Gastroesophageal sphincter (tissue), 4 donors: ENCODE results near the gene AXDND1. TPM values are rescaled to one million over a fixed set of nuclear protein-coding genes. Genes with fewer than 3 reads are reported as not detected.

Experiments used
- ATAC-seq: fragments of 150-250 bp; one replicate; pipeline ENCODE4 v1.9.1; 2016; ENCODE audit warnings: mild to moderate bottlenecking, moderate library complexity
- H3K27ac ChIP-seq, 4 donors: fragments of 200-600 bp; sonication (generic) in 3 of 4; 1 replicate in 3 of 4; 2 replicates in 1 of 4; pipeline ENCODE4 v1.5.1; 2016 to 2019
- H3K27me3 ChIP-seq: fragments of 200-600 bp; sonication (generic); one replicate; pipeline ENCODE4 v1.5.1; 2019
- H3K36me3 ChIP-seq, 2 donors: fragments of 200-600 bp; sonication (generic); one replicate each; pipeline ENCODE4 v1.5.1; 2019; ENCODE audit warnings: control low read depth in 1 of 2
- H3K4me1 ChIP-seq, 3 donors: fragments of 200-600 bp; sonication (generic); 1 replicate in 2 of 3; 2 replicates in 1 of 3; pipeline ENCODE4 v1.5.1; 2016 to 2019; ENCODE audit warnings: control low read depth in 2 of 3
- H3K4me3 ChIP-seq, 2 donors: fragments of 200-600 bp; sonication (generic); one replicate each; pipeline ENCODE4 v1.5.1; 2019; ENCODE audit warnings: mild to moderate bottlenecking in 1 of 2, moderate library complexity in 1 of 2
- H3K9me3 ChIP-seq, 3 donors: fragments of 200-600 bp; sonication (generic); one replicate each; pipeline ENCODE4 v1.5.1; 2017 to 2019; ENCODE audit warnings: control low read depth in 2 of 3
- EP300 ChIP-seq: sonication (generic); formaldehyde crosslinking; IDR thresholded peaks from one replicate; pipeline ENCODE4 v1.6.1; 2017; ENCODE audit warnings: antibody characterized with exemption, mild to moderate bottlenecking
- POLR2A ChIP-seq, 2 donors: fragments of 450-650 bp; IDR thresholded peaks; one replicate each; pipeline ENCODE4 v1.6.1; 2017; ENCODE audit warnings: antibody characterized with exemption in 2 of 2, mild to moderate bottlenecking in 2 of 2, moderate library complexity in 1 of 2
- POLR2AphosphoS5 ChIP-seq: sonication (generic); formaldehyde crosslinking; IDR thresholded peaks from one replicate; pipeline ENCODE4 v1.6.1; 2017; ENCODE audit warnings: antibody characterized with exemption
- WGBS, 2 donors: methylation state at CpG; one replicate each; pipeline ENCODE4 v1.1.5; 2018; ENCODE audit warnings: low coverage in 1 of 2; 5-methylcytosine and 5-hydroxymethylcytosine counted together
- total RNA-seq, 4 donors: library from RNA; depleted of rRNA; stranded (reverse); fragments of >200 nt; gene quantifications; one replicate each; pipeline ENCODE4 v1.1.0, GENCODE V29; 2016
- TF ChIP-seq, protein P1 (sequence below), 4 experiments: fragments of 200-600 bp in 2 of 4; fragments of 450-650 bp in 2 of 4; sonication (generic) in 1 of 4; IDR thresholded peaks; one replicate each; pipeline ENCODE4 v1.5.1; 2017 to 2019; ENCODE audit warnings: antibody characterized with exemption in 4 of 4, mild to moderate bottlenecking in 2 of 4, moderate library complexity in 2 of 4

Gene AXDND1
- total RNA-seq, 4 donors from 2014 or later, result 0.13 to 1.2 TPM; not detected in 2

DNA sequence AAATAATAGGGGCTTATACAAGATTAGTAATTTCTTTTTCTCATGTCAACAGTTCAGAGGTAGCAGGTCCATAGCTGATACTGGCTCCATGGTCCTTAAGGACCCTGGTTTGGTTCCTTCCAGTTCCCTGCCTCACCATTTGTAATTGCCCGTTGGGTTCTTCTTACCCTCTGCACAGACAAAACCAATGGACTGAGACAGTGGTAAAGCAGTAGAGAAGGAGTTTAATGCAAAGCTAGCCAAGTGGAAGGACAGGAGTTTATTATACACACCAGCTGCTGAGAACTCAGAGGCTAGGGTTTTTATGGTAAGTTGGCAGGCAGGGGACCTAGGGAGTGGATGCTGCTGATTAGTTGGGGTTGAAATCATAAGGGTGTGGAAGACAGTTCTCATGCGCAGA, 35.9 kb upstream of the AXDND1 start:
- WGBS, 2 donors, result 60 to 88% methylated on average over 1 to 2 of the region's 2 CpGs
- Histone ChIP-seq H3K27ac (no peak overlapping the region), H3K4me1 (no peaks in the 10 kb centered on the region), H3K36me3 (peaks cover 0 to 8% of the 10 kb centered on the region in 2 donors), H3K9me3 (no peaks in the 10 kb centered on the region), H3K4me3 (no peak overlapping the region), H3K27me3 (no peaks in the 10 kb centered on the region)
- TF ChIP-seq, protein P1, sequence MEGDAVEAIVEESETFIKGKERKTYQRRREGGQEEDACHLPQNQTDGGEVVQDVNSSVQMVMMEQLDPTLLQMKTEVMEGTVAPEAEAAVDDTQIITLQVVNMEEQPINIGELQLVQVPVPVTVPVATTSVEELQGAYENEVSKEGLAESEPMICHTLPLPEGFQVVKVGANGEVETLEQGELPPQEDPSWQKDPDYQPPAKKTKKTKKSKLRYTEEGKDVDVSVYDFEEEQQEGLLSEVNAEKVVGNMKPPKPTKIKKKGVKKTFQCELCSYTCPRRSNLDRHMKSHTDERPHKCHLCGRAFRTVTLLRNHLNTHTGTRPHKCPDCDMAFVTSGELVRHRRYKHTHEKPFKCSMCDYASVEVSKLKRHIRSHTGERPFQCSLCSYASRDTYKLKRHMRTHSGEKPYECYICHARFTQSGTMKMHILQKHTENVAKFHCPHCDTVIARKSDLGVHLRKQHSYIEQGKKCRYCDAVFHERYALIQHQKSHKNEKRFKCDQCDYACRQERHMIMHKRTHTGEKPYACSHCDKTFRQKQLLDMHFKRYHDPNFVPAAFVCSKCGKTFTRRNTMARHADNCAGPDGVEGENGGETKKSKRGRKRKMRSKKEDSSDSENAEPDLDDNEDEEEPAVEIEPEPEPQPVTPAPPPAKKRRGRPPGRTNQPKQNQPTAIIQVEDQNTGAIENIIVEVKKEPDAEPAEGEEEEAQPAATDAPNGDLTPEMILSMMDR (IDR thresholded peaks at IDR 0.05), result no peak
- TF ChIP-seq EP300 (no peak), POLR2AphosphoS5 (no peak), POLR2A (IDR thresholded peaks at IDR 0.05) (no peak)
- ATAC-seq, result no peak

DNA sequence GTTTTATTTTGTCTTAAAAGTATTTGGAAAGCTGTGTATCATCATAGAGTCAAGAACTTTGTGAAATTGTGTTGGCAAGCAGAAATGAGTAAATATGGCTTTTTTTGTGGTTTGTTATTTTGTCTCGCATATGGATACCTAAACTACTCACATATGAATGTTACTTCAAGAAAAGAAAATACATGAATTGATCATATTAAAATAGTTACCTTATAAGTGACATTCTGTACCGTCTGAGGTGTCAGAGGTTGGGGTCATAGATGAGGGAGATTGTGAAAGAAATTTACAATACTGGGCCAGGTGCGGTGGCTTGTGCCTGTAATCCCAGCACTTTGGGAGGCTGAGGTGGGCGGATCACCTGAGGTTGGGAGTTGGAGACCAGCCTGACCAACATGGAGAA, 31.3 kb upstream of the AXDND1 start:
- H3K27me3 ChIP-seq, result no peaks in the 10 kb centered on the region
- no peaks in the 10 kb centered on the region for H3K9me3 ChIP-seq
- H3K4me3 ChIP-seq, result no peak overlapping the region
- TF ChIP-seq POLR2AphosphoS5, result no peak
- no peak for TF ChIP-seq POLR2A (IDR thresholded peaks at IDR 0.05)
- no peak for TF ChIP-seq EP300
- TF ChIP-seq, protein P1 (IDR thresholded peaks at IDR 0.05), result no peak
- no peaks in the 10 kb centered on the region for H3K4me1 ChIP-seq
- peaks cover 0 to 29% of the 10 kb centered on the region in 2 donors for H3K36me3 ChIP-seq
- WGBS, 2 donors, result 87 to 94% methylated on average over 4 of the region's 4 CpGs
- H3K27ac ChIP-seq, result no peak overlapping the region
- ATAC-seq, result no peak

DNA sequence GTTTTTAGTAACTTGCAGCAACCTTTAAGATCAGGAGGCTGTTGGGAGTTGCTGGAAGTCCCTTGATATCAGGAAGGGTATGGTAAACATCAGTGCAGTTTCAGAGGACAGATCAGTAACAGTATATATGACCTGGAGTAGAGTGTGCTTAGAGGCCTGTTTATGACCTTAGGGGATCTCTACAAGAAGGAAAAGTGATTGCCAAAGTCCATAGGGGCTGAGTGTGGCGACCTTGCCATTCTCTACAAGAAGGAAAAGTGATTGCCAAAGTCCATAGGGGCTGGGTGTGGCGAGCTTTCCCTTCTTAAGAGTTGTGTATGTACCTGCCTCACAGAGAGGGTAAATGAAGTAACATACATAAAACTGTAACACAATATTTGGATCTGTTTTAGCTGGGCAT, 28.5 kb upstream of the AXDND1 start:
- Histone ChIP-seq H3K27me3 (no peaks in the 10 kb centered on the region), H3K27ac (no peak overlapping the region), H3K36me3 (peaks cover 0 to 56% of the 10 kb centered on the region in 2 donors), H3K4me1 (no peaks in the 10 kb centered on the region), H3K4me3 (no peak overlapping the region), H3K9me3 (no peaks in the 10 kb centered on the region)
- no peak for ATAC-seq
- TF ChIP-seq, protein P1 (IDR thresholded peaks at IDR 0.05), result no peak
- TF ChIP-seq EP300 (no peak), POLR2A (IDR thresholded peaks at IDR 0.05) (no peak), POLR2AphosphoS5 (no peak)
- 89 to 95% methylated on average over 2 of the region's 2 CpGs for WGBS, 2 donors

DNA sequence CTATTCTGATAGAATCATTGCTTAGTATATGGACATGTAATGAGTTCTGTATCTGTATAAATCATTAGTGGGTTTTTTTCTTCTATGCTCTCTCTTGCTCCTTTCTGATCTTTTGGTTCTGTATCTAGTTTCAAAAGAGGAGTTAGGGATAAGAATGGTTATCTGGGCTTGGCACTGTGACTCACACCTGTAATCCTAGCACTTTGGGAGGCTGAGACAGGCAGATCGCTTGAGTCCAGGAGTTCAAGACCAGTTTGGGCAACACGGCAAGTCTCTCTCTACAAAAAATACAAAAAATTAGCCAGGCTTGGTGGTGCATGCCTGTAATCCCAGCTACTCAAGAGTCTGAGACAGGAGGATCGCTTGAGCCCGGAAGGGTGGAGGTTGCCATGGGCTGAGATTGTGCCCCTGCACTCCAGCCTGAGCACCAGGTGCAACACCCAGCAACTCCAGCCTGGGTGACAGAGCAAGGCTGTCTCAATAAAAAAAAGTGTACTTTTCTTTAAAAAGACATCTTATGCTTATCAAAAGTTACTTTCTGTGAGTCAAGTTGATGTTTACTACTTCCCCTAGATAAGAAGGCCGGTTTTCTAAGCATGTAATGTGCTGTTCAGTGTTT, 27.7 kb upstream of the AXDND1 start:
- H3K27me3 ChIP-seq, result no peaks in the 10 kb centered on the region
- 68 to 85% methylated on average over 4 of the region's 5 CpGs for WGBS, 2 donors
- H3K27ac ChIP-seq, result no peak overlapping the region
- H3K4me3 ChIP-seq, result no peak overlapping the region
- peaks cover 4 to 63% of the 10 kb centered on the region in 2 donors for H3K36me3 ChIP-seq
- TF ChIP-seq, protein P1 (IDR thresholded peaks at IDR 0.05), result no peak
- TF ChIP-seq EP300 (no peak), POLR2AphosphoS5 (no peak), POLR2A (IDR thresholded peaks at IDR 0.05) (no peak)
- no peaks in the 10 kb centered on the region for H3K4me1 ChIP-seq
- no peak for ATAC-seq
- H3K9me3 ChIP-seq, result no peaks in the 10 kb centered on the region

DNA sequence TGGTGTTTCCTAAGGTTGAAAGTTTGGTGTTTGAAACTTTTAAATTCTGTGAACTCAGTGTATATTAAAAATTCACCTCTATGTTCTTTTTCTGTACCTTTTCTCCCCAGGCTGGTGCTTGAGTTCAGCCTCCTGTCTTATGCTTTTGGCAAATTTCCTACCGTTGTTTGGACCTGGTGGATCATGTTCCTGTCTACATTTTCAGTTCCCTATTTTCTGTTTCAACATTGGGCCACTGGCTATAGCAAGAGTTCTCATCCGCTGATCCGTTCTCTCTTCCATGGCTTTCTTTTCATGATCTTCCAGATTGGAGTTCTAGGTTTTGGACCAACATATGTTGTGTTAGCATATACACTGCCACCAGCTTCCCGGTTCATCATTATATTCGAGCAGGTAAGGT, 24.9 kb upstream of the AXDND1 start:
- H3K9me3 ChIP-seq, result no peaks in the 10 kb centered on the region
- no peak overlapping the region for H3K4me3 ChIP-seq
- no peak for ATAC-seq
- H3K36me3 ChIP-seq, result peaks cover 4 to 84% of the 10 kb centered on the region in 2 donors
- 86 to 91% methylated on average over 4 to 5 of the region's 5 CpGs for WGBS, 2 donors
- H3K4me1 ChIP-seq, result no peaks in the 10 kb centered on the region
- TF ChIP-seq POLR2AphosphoS5 (no peak), EP300 (no peak), POLR2A (IDR thresholded peaks at IDR 0.05) (no peak)
- TF ChIP-seq, protein P1 (IDR thresholded peaks at IDR 0.05), result no peak
- H3K27ac ChIP-seq, result no peak overlapping the region
- no peaks in the 10 kb centered on the region for H3K27me3 ChIP-seq
